Endothelial cell of umbilical vein (primary cell): ENCODE data around the gene NPAS1. TPM values are rescaled to one million over a fixed set of nuclear protein-coding genes. Genes with fewer than 3 reads are reported as not detected.

Source experiments
- BruUV-seq: library from RNA; stranded (reverse); fragments of 400-500 nt; replicated peaks from 2 replicates; lab custom pipeline; 2021; lab: Mats Ljungman, UMichigan
- CTCF ChIA-PET: fragments of 300-600, 350-600 bp; sonication (Branson Sonifier 250); formaldehyde crosslinking; loops from one replicate; lab custom pipeline; 2021; ENCODE audit warnings: antibody characterized with exemption, inconsistent platforms; lab: Charles Lee
- POLR2A ChIA-PET: fragments of 300-600, 350-600 bp; sonication (Branson Sonifier 250); formaldehyde crosslinking; loops from one replicate; lab custom pipeline; 2021; ENCODE audit warnings: antibody characterized with exemption, inconsistent platforms; lab: Charles Lee
- DNase-seq: peaks from one replicate; pipeline ENCODE4 v3.0.0-alpha.2; 2011; ENCODE audit warnings: low read depth, low spot score
- FAIRE-seq: peaks from 2 replicates; lab custom pipeline; 2011; peaks lifted over from hg19 to GRCh38; lab: Jason Lieb, UNC
- H2AFZ ChIP-seq: 2 replicates; pipeline ENCODE4 v1.6.0; 2012; ENCODE audit warnings: low read depth, low read length, control low read depth, inconsistent platforms
- H3K27ac ChIP-seq: 2 replicates; pipeline ENCODE4 v1.5.1; 2011; ENCODE audit warnings: low read depth, mild to moderate bottlenecking, control low read depth, low read length, moderate library complexity; ENCODE audit not compliant: insufficient read depth
- H3K27me3 ChIP-seq, 2 experiments: 2 replicates each; pipeline versions ENCODE4 v1.6.0 to v1.6.1; 2011; ENCODE audit warnings: low read length in 2 of 2, mixed read lengths in 1 of 2; ENCODE audit not compliant: control insufficient read depth in 2 of 2, insufficient read depth in 2 of 2
- H3K36me3 ChIP-seq, 2 experiments: 2 replicates in 1 of 2; 3 replicates in 1 of 2; pipeline ENCODE4 v1.5.1; 2011; ENCODE audit warnings: low read length in 2 of 2, mild to moderate bottlenecking in 1 of 2, moderate library complexity in 1 of 2; ENCODE audit not compliant: control insufficient read depth in 2 of 2, insufficient read depth in 2 of 2; ENCODE audit errors: extremely low read depth in 1 of 2
- H3K4me1 ChIP-seq: 3 replicates; pipeline ENCODE4 v1.5.1; 2011; ENCODE audit warnings: mild to moderate bottlenecking, low read length; ENCODE audit not compliant: control insufficient read depth, insufficient read depth; ENCODE audit errors: extremely low read depth
- H3K4me2 ChIP-seq: 2 replicates; pipeline ENCODE4 v1.6.1; 2011; ENCODE audit warnings: low read length, control low read depth, mixed read lengths; ENCODE audit not compliant: insufficient read depth
- H3K4me3 ChIP-seq, 3 experiments: fragments of 200-600 bp in 1 of 3; sonication (generic), shearing (Covaris generic) in 1 of 3; replicated peaks in 1 of 3; 2 replicates each; pipeline ENCODE4 v1.5.1; 2011 to 2016; ENCODE audit warnings: control low read depth in 3 of 3, low read length in 3 of 3, mild to moderate bottlenecking in 2 of 3, inconsistent platforms in 1 of 3, low read depth in 1 of 3, moderate library complexity in 1 of 3; ENCODE audit not compliant: insufficient read depth in 1 of 3
- H3K79me2 ChIP-seq: 2 replicates; pipeline ENCODE4 v1.6.0; 2012; ENCODE audit warnings: low read length, inconsistent platforms; ENCODE audit not compliant: control insufficient read depth, insufficient read depth
- H3K9ac ChIP-seq: replicated peaks from 2 replicates; pipeline ENCODE3; 2011; ENCODE audit warnings: low read length, control low read depth; ENCODE audit not compliant: insufficient read depth; ENCODE audit errors: extremely low read depth
- H3K9me1 ChIP-seq: replicated peaks from 3 replicates; pipeline ENCODE4 v1.6.0; 2011; ENCODE audit warnings: mild to moderate bottlenecking, low read length; ENCODE audit not compliant: control insufficient read depth, insufficient read depth; ENCODE audit errors: extremely low read depth
- H3K9me3 ChIP-seq: replicated peaks from 2 replicates; pipeline ENCODE4 v1.5.1; 2012; ENCODE audit warnings: low read length, inconsistent platforms; ENCODE audit not compliant: control insufficient read depth, insufficient read depth
- H4K20me1 ChIP-seq: replicated peaks from 2 replicates; pipeline ENCODE3; 2011; ENCODE audit warnings: mild to moderate bottlenecking, low read length; ENCODE audit not compliant: control insufficient read depth, insufficient read depth; ENCODE audit errors: extremely low read depth
- EZH2 ChIP-seq: IDR thresholded peaks from 2 replicates; pipeline ENCODE4 v1.6.1; 2012; ENCODE audit warnings: borderline replicate concordance, low read depth, mild to moderate bottlenecking, moderate library complexity, low read length, inconsistent platforms; ENCODE audit not compliant: severe bottlenecking
- FOS ChIP-seq: IDR thresholded peaks from 2 replicates; pipeline ENCODE4 v1.6.1; 2011; ENCODE audit warnings: mild to moderate bottlenecking, low read length, moderate library complexity, borderline replicate concordance; ENCODE audit not compliant: insufficient read depth
- GATA2 ChIP-seq: IDR thresholded peaks from 2 replicates; pipeline ENCODE4 v1.7.0; 2011; ENCODE audit warnings: low read depth, mild to moderate bottlenecking, moderate library complexity, mixed read lengths, low read length; ENCODE audit not compliant: insufficient read length, insufficient read depth
- JUN ChIP-seq: IDR thresholded peaks from 2 replicates; pipeline ENCODE4 v1.6.1; 2011; ENCODE audit warnings: borderline replicate concordance, low read depth; ENCODE audit not compliant: insufficient read length, insufficient read depth
- MAX ChIP-seq: IDR thresholded peaks from 2 replicates; pipeline ENCODE4 v1.6.1; 2011; ENCODE audit not compliant: insufficient read depth, insufficient read length
- MYC ChIP-seq: IDR thresholded peaks from one replicate; pipeline ENCODE4 v1.6.1; 2011; ENCODE audit warnings: mild to moderate bottlenecking, low read depth, low read length
- POLR2A ChIP-seq: IDR thresholded peaks from 2 replicates; pipeline ENCODE4 v1.6.1; 2012; ENCODE audit warnings: low read depth, mild to moderate bottlenecking, control low read depth, low read length
- POLR2AphosphoS5 ChIP-seq: IDR thresholded peaks from 2 replicates; pipeline ENCODE4 v1.6.1; 2012; ENCODE audit warnings: low read depth, mild to moderate bottlenecking, control low read depth, low read length, moderate library complexity; ENCODE audit not compliant: insufficient read depth
- dilution Hi-C: fragments of 300-500 bp; cut with MboI; formaldehyde crosslinking; loops from one replicate; pipeline ENCODE4 v1.15.0; 2019; ENCODE audit warnings: low sequenced_read_pairs; ENCODE audit not compliant: extremely low pct_ligation_motif_present
- intact Hi-C: fragments of 100-400 bp; cut with micrococcal nuclease; formaldehyde crosslinking; loops from one replicate; pipeline ENCODE4 v1.10.0; 2022
- polyA plus RNA-seq, 4 experiments: library from polyadenylated mRNA; depleted of rRNA in 3 of 4; stranded (reverse) in 3 of 4; unstranded in 1 of 4; fragments of >200 nt; gene quantifications; 2 replicates each; pipeline versions ENCODE4 v1.2.1 to v1.2.3, GENCODE V29; 2011 to 2012; ENCODE audit warnings: missing spikeins in 1 of 4
- total RNA-seq: library from RNA; stranded (reverse); gene quantifications from 2 replicates; pipeline ENCODE4 v1.2.3, GENCODE V29; 2021
- TF ChIP-seq, protein P1 (sequence below), 2 donors: IDR thresholded peaks; 1 replicate in 1 of 2; 2 replicates in 1 of 2; pipeline ENCODE4 v1.5.1; 2011; ENCODE audit warnings: low read length in 2 of 2, mild to moderate bottlenecking in 2 of 2, moderate library complexity in 2 of 2, control low read depth in 1 of 2, inconsistent platforms in 1 of 2, low read depth in 1 of 2; ENCODE audit not compliant: insufficient read depth in 1 of 2; ENCODE audit errors: extremely low read depth in 1 of 2

NPAS1 gene
- total and polyA plus RNA-seq, 2 donors (not counting 3 experiments of a cell fraction or from before 2014, with no cell fraction given), result 0.18 to 0.62 TPM

DNA sequence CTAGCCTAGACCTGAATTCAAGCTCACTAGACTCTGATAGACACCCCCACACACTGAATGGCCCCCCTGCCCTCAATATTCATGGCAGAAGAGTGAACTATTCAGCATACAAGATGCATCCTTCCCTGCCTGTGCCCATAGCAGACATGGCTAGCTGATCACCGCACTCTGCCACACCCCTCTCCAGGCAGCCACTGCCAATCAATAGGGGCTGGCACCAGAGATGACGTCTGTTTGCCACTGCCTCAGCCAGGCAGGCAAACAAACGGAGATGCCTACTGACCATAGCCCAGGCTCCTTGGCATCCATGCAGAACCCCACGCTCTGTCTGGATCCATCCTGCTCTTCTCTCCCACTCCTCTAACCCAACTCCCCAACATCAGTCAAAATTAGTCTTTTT is 13.8 kb upstream of the NPAS1 start:
- no peak for FAIRE-seq
- BruUV-seq, result no TSS peak

More for the DNA sequence above, 13.8 kb upstream of the NPAS1 start:
- intact Hi-C loops, result no loop called here
- no peak overlapping the region for H3K4me3 ChIP-seq
- no peaks in the 10 kb centered on the region for H3K9me1 ChIP-seq
- CTCF ChIA-PET, result interaction anchor here (1.3 kb wide), 1 partner anchor 239 kb away, joined by 3 read pairs; no protein-coding TSS in a partner anchor
- DNase-seq, result no peak
- H3K36me3 ChIP-seq, result peaks cover 0 to 7% of the 10 kb centered on the region in 2 experiments
- no peak overlapping the region for H3K9ac ChIP-seq
- no peaks in the 10 kb centered on the region for H4K20me1 ChIP-seq
- H3K79me2 ChIP-seq, result no peaks in the 10 kb centered on the region
- no peak overlapping the region for H3K27ac ChIP-seq
- TF ChIP-seq EZH2 (no peak), MAX (no peak), FOS (no peak), JUN (no peak), POLR2AphosphoS5 (no peak), GATA2 (no peak), MYC (no peak), POLR2A (no peak)
- TF ChIP-seq, protein P1, sequence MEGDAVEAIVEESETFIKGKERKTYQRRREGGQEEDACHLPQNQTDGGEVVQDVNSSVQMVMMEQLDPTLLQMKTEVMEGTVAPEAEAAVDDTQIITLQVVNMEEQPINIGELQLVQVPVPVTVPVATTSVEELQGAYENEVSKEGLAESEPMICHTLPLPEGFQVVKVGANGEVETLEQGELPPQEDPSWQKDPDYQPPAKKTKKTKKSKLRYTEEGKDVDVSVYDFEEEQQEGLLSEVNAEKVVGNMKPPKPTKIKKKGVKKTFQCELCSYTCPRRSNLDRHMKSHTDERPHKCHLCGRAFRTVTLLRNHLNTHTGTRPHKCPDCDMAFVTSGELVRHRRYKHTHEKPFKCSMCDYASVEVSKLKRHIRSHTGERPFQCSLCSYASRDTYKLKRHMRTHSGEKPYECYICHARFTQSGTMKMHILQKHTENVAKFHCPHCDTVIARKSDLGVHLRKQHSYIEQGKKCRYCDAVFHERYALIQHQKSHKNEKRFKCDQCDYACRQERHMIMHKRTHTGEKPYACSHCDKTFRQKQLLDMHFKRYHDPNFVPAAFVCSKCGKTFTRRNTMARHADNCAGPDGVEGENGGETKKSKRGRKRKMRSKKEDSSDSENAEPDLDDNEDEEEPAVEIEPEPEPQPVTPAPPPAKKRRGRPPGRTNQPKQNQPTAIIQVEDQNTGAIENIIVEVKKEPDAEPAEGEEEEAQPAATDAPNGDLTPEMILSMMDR (IDR thresholded peaks at IDR 0.05; ENCODE audit: extremely low read depth in 1 of 2, insufficient read depth in 1 of 2, low read depth in 1 of 2, low read length in 2 of 2), result no peak
- no peak overlapping the region for H3K4me2 ChIP-seq
- H2AFZ ChIP-seq, result no peak overlapping the region
- POLR2A ChIA-PET, result no interaction called here
- dilution Hi-C loops, result no loop called here
- no peaks in the 10 kb centered on the region for H3K4me1 ChIP-seq
- peaks cover 0 to 5% of the 10 kb centered on the region in 2 experiments for H3K27me3 ChIP-seq
- H3K9me3 ChIP-seq, result no peaks in the 10 kb centered on the region
